Fibroblast of lung (primary cell): ENCODE results near the gene WWOX. TPM values are rescaled to one million over a fixed set of nuclear protein-coding genes. Genes with fewer than 3 reads are reported as not detected.

Experiments used
- DNase-seq, 2 donors: peaks; one replicate each; pipeline versions ENCODE4 v3.0.0 to v3.0.0-alpha.2; 2010; ENCODE audit warnings: low read depth in 2 of 2
- H2AFZ ChIP-seq: 2 replicates; pipeline ENCODE4 v1.5.1; 2012; ENCODE audit warnings: low read length, control low read depth, inconsistent platforms
- H3K27ac ChIP-seq: 2 replicates; pipeline ENCODE4 v1.5.1; 2011; ENCODE audit warnings: low read length, control low read depth; ENCODE audit not compliant: insufficient read depth
- H3K27me3 ChIP-seq: 2 replicates; pipeline ENCODE4 v1.5.1; 2011; ENCODE audit warnings: mild to moderate bottlenecking, low read length; ENCODE audit not compliant: control insufficient read depth, insufficient read depth
- H3K36me3 ChIP-seq: 2 replicates; pipeline ENCODE4 v1.5.1; 2011; ENCODE audit warnings: low read length; ENCODE audit not compliant: control insufficient read depth, insufficient read depth
- H3K4me1 ChIP-seq: 2 replicates; pipeline ENCODE4 v1.5.1; 2011; ENCODE audit warnings: low read length; ENCODE audit not compliant: control insufficient read depth, insufficient read depth; ENCODE audit errors: extremely low read depth
- H3K4me2 ChIP-seq: 2 replicates; pipeline ENCODE4 v1.5.1; 2011; ENCODE audit warnings: low read length, control low read depth; ENCODE audit not compliant: insufficient read depth; ENCODE audit errors: extremely low read depth
- H3K4me3 ChIP-seq, 4 experiments: fragments of 200-600 bp in 1 of 4; sonication (generic) in 1 of 4; replicated peaks in 1 of 4; 2 replicates each; pipeline ENCODE4 v1.5.1; 2011 to 2016; ENCODE audit warnings: low read length in 4 of 4, low read depth in 3 of 4, mild to moderate bottlenecking in 3 of 4, control low read depth in 2 of 4, inconsistent platforms in 1 of 4, mixed read lengths in 1 of 4; ENCODE audit not compliant: insufficient read depth in 1 of 4; ENCODE audit errors: control extremely low read depth in 1 of 4
- H3K79me2 ChIP-seq: 2 replicates; pipeline ENCODE4 v1.5.1; 2012; ENCODE audit warnings: mild to moderate bottlenecking, low read length, inconsistent platforms; ENCODE audit not compliant: control insufficient read depth, insufficient read depth
- H3K9ac ChIP-seq: 2 replicates; pipeline ENCODE4 v1.5.1; 2011; ENCODE audit warnings: mild to moderate bottlenecking, low read length, control low read depth; ENCODE audit not compliant: insufficient read depth
- H3K9me3 ChIP-seq: 2 replicates; pipeline ENCODE4 v1.5.1; 2012; ENCODE audit warnings: low read depth, low read length; ENCODE audit not compliant: control insufficient read depth, insufficient read depth
- H4K20me1 ChIP-seq: 2 replicates; pipeline ENCODE4 v1.5.1; 2011; ENCODE audit warnings: low read length; ENCODE audit not compliant: control insufficient read depth, insufficient read depth; ENCODE audit errors: extremely low read depth
- CTCF ChIP-seq, 2 donors: IDR thresholded peaks in 1 of 2; conservative IDR thresholded peaks in 1 of 2; 1 replicate in 1 of 2; 2 replicates in 1 of 2; pipeline ENCODE4 v1.5.1; 2011 to 2012; ENCODE audit warnings: low read length in 2 of 2, control low read depth in 1 of 2, inconsistent platforms in 1 of 2, low read depth in 1 of 2, mild to moderate bottlenecking in 1 of 2
- EZH2 ChIP-seq: IDR thresholded peaks from 2 replicates; pipeline ENCODE4 v1.5.1; 2012; ENCODE audit warnings: low read length, control low read depth, mild to moderate bottlenecking; ENCODE audit errors: missing control alignments
- polyA plus RNA-seq, 2 donors: library from polyadenylated mRNA; depleted of rRNA in 1 of 2; stranded (reverse) in 1 of 2; unstranded in 1 of 2; fragments of >200 nt; gene quantifications; 2 replicates each; pipeline ENCODE4 v1.2.1, GENCODE V29; 2011 to 2012; ENCODE audit warnings: missing spikeins in 1 of 2
- total RNA-seq: library from RNA; depleted of rRNA; stranded (reverse); fragments of >200 nt; gene quantifications from 2 replicates; pipeline ENCODE4 v1.2.1, GENCODE V29; 2014

The WWOX gene
- total and polyA plus RNA-seq, 2 donors (not counting 1 experiment from before 2014, with no cell fraction given), result 5.6 to 16.3 TPM

- Histone ChIP-seq H3K36me3 (no peaks in the 10 kb centered on the region), H2AFZ (no peak overlapping the region), H4K20me1 (no peaks in the 10 kb centered on the region), H3K4me1 (no peaks in the 10 kb centered on the region), H3K4me3 (no peak overlapping the region), H3K9me3 (no peaks in the 10 kb centered on the region), H3K9ac (no peak overlapping the region), H3K4me2 (no peak overlapping the region), H3K27me3 (no peaks in the 10 kb centered on the region), H3K79me2 (no peaks in the 10 kb centered on the region), H3K27ac (no peak overlapping the region)
- no peak for TF ChIP-seq EZH2
- no peak for TF ChIP-seq CTCF (conservative IDR thresholded peaks at IDR 0.05 in 1 of 2, IDR thresholded peaks at IDR 0.05 in 1 of 2; ENCODE audit: low read depth in 1 of 2, low read length in 2 of 2)
- DNase-seq, result no peak
Observed at GRCh38 chr16:78530283-78530682, 430.8 kb downstream of the WWOX start.

GRCh38 chr16:78535098-78535497, 435.6 kb downstream of the WWOX start:
- Histone ChIP-seq H3K4me3 (no peak overlapping the region), H4K20me1 (no peaks in the 10 kb centered on the region), H3K9ac (no peak overlapping the region), H3K9me3 (no peaks in the 10 kb centered on the region), H2AFZ (no peak overlapping the region), H3K79me2 (no peaks in the 10 kb centered on the region), H3K4me2 (no peak overlapping the region), H3K4me1 (no peaks in the 10 kb centered on the region), H3K27ac (no peak overlapping the region), H3K27me3 (no peaks in the 10 kb centered on the region), H3K36me3 (no peaks in the 10 kb centered on the region)
- TF ChIP-seq EZH2, result no peak
- TF ChIP-seq CTCF (conservative IDR thresholded peaks at IDR 0.05 in 1 of 2, IDR thresholded peaks at IDR 0.05 in 1 of 2; ENCODE audit: low read depth in 1 of 2, low read length in 2 of 2), result no peak
- DNase-seq, result no peak

- Histone ChIP-seq H3K9me3 (no peaks in the 10 kb centered on the region), H3K36me3 (no peaks in the 10 kb centered on the region), H2AFZ (no peak overlapping the region), H3K4me2 (no peak overlapping the region), H3K27ac (no peak overlapping the region), H3K9ac (no peak overlapping the region), H3K4me1 (no peaks in the 10 kb centered on the region), H3K79me2 (no peaks in the 10 kb centered on the region), H3K27me3 (no peaks in the 10 kb centered on the region), H4K20me1 (no peaks in the 10 kb centered on the region), H3K4me3 (no peak overlapping the region)
- TF ChIP-seq EZH2 (no peak), CTCF (conservative IDR thresholded peaks at IDR 0.05 in 1 of 2, IDR thresholded peaks at IDR 0.05 in 1 of 2; ENCODE audit: low read depth in 1 of 2, low read length in 2 of 2) (no peak)
- DNase-seq, result no peak
Observed at GRCh38 chr16:78537511-78537910, 438.1 kb downstream of the WWOX start.
